Measurements from ENCODE around the gene ELF4.

Gene ELF4

DNA sequence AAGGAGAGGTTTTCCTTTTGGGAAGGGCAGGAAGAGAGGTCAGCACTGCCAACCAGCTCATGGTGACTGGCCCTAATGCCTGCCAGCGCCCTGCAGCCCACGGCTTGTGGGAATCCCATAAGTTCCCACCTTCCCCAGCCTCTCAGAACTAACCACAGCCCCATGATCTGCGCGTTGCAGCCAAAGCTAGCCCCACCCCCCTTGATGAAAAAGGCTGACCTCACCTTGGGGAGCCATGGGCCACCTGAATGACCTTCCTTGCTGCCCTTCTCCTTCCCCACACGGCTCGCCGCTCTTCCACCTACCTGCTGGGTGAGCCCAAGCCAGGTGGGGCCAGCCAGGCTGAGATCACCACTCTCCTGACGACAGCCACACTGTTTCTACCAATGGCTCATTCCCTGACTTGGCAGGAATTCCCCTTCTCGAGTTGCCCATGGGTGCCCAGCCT, 3.9 kb upstream of the ELF4 start:
- peaks cover 28% of the 10 kb centered on the region for H3K4me1 ChIP-seq (ENCODE audit: control insufficient read depth, insufficient read depth, low read length, unreplicated experiment)
- no peaks in the 10 kb centered on the region for H3K27me3 ChIP-seq (ENCODE audit: insufficient read depth, low read length)
- H3K36me3 ChIP-seq (ENCODE audit: insufficient read depth, low read length) = no peaks in the 10 kb centered on the region
- no peak overlapping the region for H3K4me3 ChIP-seq (ENCODE audit: low read depth, low read length)
- H3K79me2 ChIP-seq (ENCODE audit: control insufficient read depth, insufficient read depth, low read length, unreplicated experiment) = peaks cover 8% of the 10 kb centered on the region
- H2AFZ ChIP-seq (ENCODE audit: low read length, unreplicated experiment) = no peak overlapping the region
- peak overlapping the region; percentile 39; the same call in 1 of the 2 replicates for H3K27ac ChIP-seq (ENCODE audit: low read depth, low read length)

GRCh38 chrX:130111220-130112154, 1.2 kb upstream of the ELF4 start:
- Histone ChIP-seq H3K4me3 (ENCODE audit: low read depth, low read length) (peak overlapping the region; percentile 80), H3K4me1 (ENCODE audit: control insufficient read depth, insufficient read depth, low read length, unreplicated experiment) (peaks cover 18% of the 10 kb centered on the region), H3K27ac (ENCODE audit: low read depth, low read length) (peak overlapping the region; percentile 69), H3K36me3 (ENCODE audit: insufficient read depth, low read length) (no peaks in the 10 kb centered on the region), H3K27me3 (ENCODE audit: insufficient read depth, low read length) (no peaks in the 10 kb centered on the region), H2AFZ (ENCODE audit: low read length, unreplicated experiment) (peak overlapping the region; percentile 50), H3K79me2 (ENCODE audit: control insufficient read depth, insufficient read depth, low read length, unreplicated experiment) (peaks cover 28% of the 10 kb centered on the region)

GRCh38 chrX:130109429-130110378, 593 bp downstream of the ELF4 start:
- Histone ChIP-seq H3K27ac (ENCODE audit: low read depth, low read length) (peak overlapping the region; percentile 88), H3K4me1 (ENCODE audit: control insufficient read depth, insufficient read depth, low read length, unreplicated experiment) (peaks cover 30% of the 10 kb centered on the region)

DNA sequence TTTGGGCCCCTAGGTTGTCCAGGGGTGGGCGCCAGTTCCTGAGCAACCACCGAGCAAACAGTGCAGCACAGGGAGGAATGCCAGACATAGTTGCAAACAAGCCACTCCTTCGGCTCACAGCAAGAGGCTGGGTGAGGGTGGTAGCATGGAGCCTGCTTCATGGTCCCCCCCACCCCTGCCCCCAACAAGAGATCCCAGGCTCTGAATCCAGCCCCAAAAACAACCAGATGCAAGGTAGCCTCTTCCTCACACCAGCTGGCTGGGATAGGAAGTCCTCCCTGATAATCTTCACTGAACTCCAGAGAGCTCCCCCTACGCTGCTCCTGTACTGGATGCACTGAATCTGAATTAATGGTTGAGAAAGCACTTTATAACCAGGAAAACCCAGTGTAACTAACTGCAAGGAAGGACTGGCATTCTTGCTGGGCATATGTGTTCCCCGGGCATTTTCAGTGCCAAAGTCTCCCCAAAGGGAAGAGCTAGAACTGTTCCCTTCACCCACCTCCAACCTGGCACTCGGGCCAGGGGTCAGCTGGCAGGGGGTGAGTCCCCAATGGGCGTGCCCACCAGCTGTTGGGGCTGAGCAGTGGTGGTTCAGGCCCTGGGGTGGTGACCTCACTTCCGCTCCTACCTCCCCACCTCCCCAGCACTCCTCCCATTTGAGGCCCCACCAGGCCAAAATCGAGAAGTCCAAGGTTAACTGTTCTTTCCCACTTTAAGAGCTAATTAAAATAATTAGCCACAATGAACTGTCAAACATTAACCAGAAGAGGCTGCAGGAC, 1.5 kb downstream of the ELF4 start:
- H3K79me2 ChIP-seq (ENCODE audit: control insufficient read depth, insufficient read depth, low read length, unreplicated experiment) = peaks cover 50% of the 10 kb centered on the region
- peak overlapping the region; percentile 88 for H3K27ac ChIP-seq (ENCODE audit: low read depth, low read length)
- H2AFZ ChIP-seq (ENCODE audit: low read length, unreplicated experiment) = no peak overlapping the region
- no peaks in the 10 kb centered on the region for H3K27me3 ChIP-seq (ENCODE audit: insufficient read depth, low read length)
- no peaks in the 10 kb centered on the region for H3K36me3 ChIP-seq (ENCODE audit: insufficient read depth, low read length)
- peak overlapping the region; percentile 88 for H3K4me3 ChIP-seq (ENCODE audit: low read depth, low read length)
- H3K4me1 ChIP-seq (ENCODE audit: control insufficient read depth, insufficient read depth, low read length, unreplicated experiment) = peaks cover 30% of the 10 kb centered on the region

More at GRCh38 chrX:130109429-130110378, 593 bp downstream of the ELF4 start:
- Histone ChIP-seq H3K79me2 (ENCODE audit: control insufficient read depth, insufficient read depth, low read length, unreplicated experiment) (peaks cover 42% of the 10 kb centered on the region), H3K27me3 (ENCODE audit: insufficient read depth, low read length) (no peaks in the 10 kb centered on the region), H3K4me3 (ENCODE audit: low read depth, low read length) (peak overlapping the region; percentile 88), H2AFZ (ENCODE audit: low read length, unreplicated experiment) (no peak overlapping the region), H3K36me3 (ENCODE audit: insufficient read depth, low read length) (no peaks in the 10 kb centered on the region)

GRCh38 chrX:130106071-130106470, 4.2 kb downstream of the ELF4 start:
- no peak overlapping the region for H2AFZ ChIP-seq (ENCODE audit: low read length, unreplicated experiment)
- peaks cover 70% of the 10 kb centered on the region for H3K79me2 ChIP-seq (ENCODE audit: control insufficient read depth, insufficient read depth, low read length, unreplicated experiment)
- no peaks in the 10 kb centered on the region for H3K36me3 ChIP-seq (ENCODE audit: insufficient read depth, low read length)
- H3K4me3 ChIP-seq (ENCODE audit: low read depth, low read length) = 0 out of 2 replicates have a peak overlapping the region, but pooled peaks have one; percentile 5
- H3K27me3 ChIP-seq (ENCODE audit: insufficient read depth, low read length) = no peaks in the 10 kb centered on the region
- H3K4me1 ChIP-seq (ENCODE audit: control insufficient read depth, insufficient read depth, low read length, unreplicated experiment) = peaks cover 20% of the 10 kb centered on the region
- H3K27ac ChIP-seq (ENCODE audit: low read depth, low read length) = no peak overlapping the region

GRCh38 chrX:130105244-130105643, 5.1 kb downstream of the ELF4 start:
- peaks cover 76% of the 10 kb centered on the region for H3K79me2 ChIP-seq (ENCODE audit: control insufficient read depth, insufficient read depth, low read length, unreplicated experiment)
- peaks cover 28% of the 10 kb centered on the region for H3K4me1 ChIP-seq (ENCODE audit: control insufficient read depth, insufficient read depth, low read length, unreplicated experiment)

GRCh38 chrX:130103605-130104004, 6.7 kb downstream of the ELF4 start:
- no peak overlapping the region for H2AFZ ChIP-seq (ENCODE audit: low read length, unreplicated experiment)
- H3K36me3 ChIP-seq (ENCODE audit: insufficient read depth, low read length) = no peaks in the 10 kb centered on the region
- H3K27ac ChIP-seq (ENCODE audit: low read depth, low read length) = no peak overlapping the region
- peaks cover 78% of the 10 kb centered on the region for H3K79me2 ChIP-seq (ENCODE audit: control insufficient read depth, insufficient read depth, low read length, unreplicated experiment)
- H3K4me1 ChIP-seq (ENCODE audit: control insufficient read depth, insufficient read depth, low read length, unreplicated experiment) = peaks cover 33% of the 10 kb centered on the region
- no peaks in the 10 kb centered on the region for H3K27me3 ChIP-seq (ENCODE audit: insufficient read depth, low read length)
- H3K4me3 ChIP-seq (ENCODE audit: low read depth, low read length) = no peak overlapping the region

More at GRCh38 chrX:130105244-130105643, 5.1 kb downstream of the ELF4 start:
- Histone ChIP-seq H3K36me3 (ENCODE audit: insufficient read depth, low read length) (no peaks in the 10 kb centered on the region), H3K4me3 (ENCODE audit: low read depth, low read length) (no peak overlapping the region), H3K27ac (ENCODE audit: low read depth, low read length) (no peak overlapping the region; the same call in 1 of the 2 replicates), H2AFZ (ENCODE audit: low read length, unreplicated experiment) (no peak overlapping the region), H3K27me3 (ENCODE audit: insufficient read depth, low read length) (no peaks in the 10 kb centered on the region)

GRCh38 chrX:130100180-130100579, 10.1 kb downstream of the ELF4 start:
- H3K27ac ChIP-seq (ENCODE audit: low read depth, low read length) = peak overlapping the region; percentile 94
- H2AFZ ChIP-seq (ENCODE audit: low read length, unreplicated experiment) = no peak overlapping the region
- no peaks in the 10 kb centered on the region for H3K27me3 ChIP-seq (ENCODE audit: insufficient read depth, low read length)
- 0 out of 2 replicates have a peak overlapping the region, but pooled peaks have one; percentile 21 for H3K4me3 ChIP-seq (ENCODE audit: low read depth, low read length)
- H3K79me2 ChIP-seq (ENCODE audit: control insufficient read depth, insufficient read depth, low read length, unreplicated experiment) = peaks cover 62% of the 10 kb centered on the region
- peaks cover 20% of the 10 kb centered on the region for H3K4me1 ChIP-seq (ENCODE audit: control insufficient read depth, insufficient read depth, low read length, unreplicated experiment)
- H3K36me3 ChIP-seq (ENCODE audit: insufficient read depth, low read length) = no peaks in the 10 kb centered on the region

DNA sequence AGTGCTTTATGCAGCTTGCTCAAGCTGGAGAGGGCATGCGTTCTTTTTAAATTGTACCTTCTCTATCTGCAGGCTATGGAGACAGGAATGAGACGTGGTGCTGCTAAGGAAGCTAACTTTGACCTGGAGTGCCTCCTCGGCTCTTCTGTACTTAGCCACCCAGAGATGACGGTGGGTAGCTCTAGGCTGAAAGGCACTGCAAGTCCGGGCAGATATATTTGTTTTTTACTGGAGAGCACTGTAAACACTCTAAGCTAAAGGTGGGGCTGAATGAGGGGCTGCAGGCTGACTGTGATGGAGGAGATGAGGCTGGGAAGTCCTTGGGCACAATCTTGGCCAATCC, 12.1 kb downstream of the ELF4 start:
- Histone ChIP-seq H3K4me1 (ENCODE audit: control insufficient read depth, insufficient read depth, low read length, unreplicated experiment) (peaks cover 14% of the 10 kb centered on the region), H3K4me3 (ENCODE audit: low read depth, low read length) (no peak overlapping the region), H3K27ac (ENCODE audit: low read depth, low read length) (no peak overlapping the region)

More for the DNA sequence above, 12.1 kb downstream of the ELF4 start:
- no peaks in the 10 kb centered on the region for H3K27me3 ChIP-seq (ENCODE audit: insufficient read depth, low read length)
- no peaks in the 10 kb centered on the region for H3K36me3 ChIP-seq (ENCODE audit: insufficient read depth, low read length)
- no peak overlapping the region for H2AFZ ChIP-seq (ENCODE audit: low read length, unreplicated experiment)
- peaks cover 51% of the 10 kb centered on the region for H3K79me2 ChIP-seq (ENCODE audit: control insufficient read depth, insufficient read depth, low read length, unreplicated experiment)

Data from ACC112 (cell line).